Measurements from ENCODE around the gene PPM1M. TPM values are rescaled to one million over a fixed set of nuclear protein-coding genes. Genes with fewer than 3 reads are reported as not detected.
A peak's percentile ranks its signal among the peaks of the same experiment; 100 is the strongest.

PPM1M gene
- 10 to 100 TPM; 13.2 to 20.7 (median 15.3) TPM for polyA plus RNA-seq (ENCODE audit: insufficient read length in 10 of 10)
- long read RNA-seq, donor 1, result 0 reads
- long read RNA-seq, donor 2, result 0 reads
- long read RNA-seq, donor 3, result 0 reads
- long read RNA-seq, donor 4, partial matches to known transcripts, result 0 of 1 reads
- long read RNA-seq, donor 4, other reads (novel, unspliced or antisense), result 0 of 1 reads
- long read RNA-seq, donor 5, result 0 reads
- long read RNA-seq, donor 6, partial matches to known transcripts, result 0 of 1 reads
- long read RNA-seq, donor 6, other reads (novel, unspliced or antisense), result 0 of 1 reads
- long read RNA-seq, donor 7, result 0 reads
- long read RNA-seq, donor 8, partial matches to known transcripts, result 0 of 1 reads
- long read RNA-seq, donor 8, other reads (novel, unspliced or antisense), result 0 of 1 reads
- long read RNA-seq, donor 9, result 0 reads

GRCh38 chr3:52245322-52246263 is at the start of gene PPM1M:
TSS of gene PPM1M (plus strand) at chr3:52245759. CDS start at chr3:52245825, 66 bp downstream.
- DNase-seq, result peak in 1 of 3 donors; percentile 83

GRCh38 chr3:52195823-52196331 is 49.7 kb upstream of the PPM1M start:
- DNase-seq, result peak in 1 of 3 donors; percentile 53

GRCh38 chr3:52196977-52197376 is 48.6 kb upstream of the PPM1M start:
- DNase-seq, result no peak

- no peak for DNase-seq
Observed at GRCh38 chr3:52197499-52197841, 48.1 kb upstream of the PPM1M start.

GRCh38 chr3:52197842-52198625 is 47.5 kb upstream of the PPM1M start, which contains the start of gene ALAS1:
TSS of gene ALAS1 (plus strand) at chr3:52198160. CDS start at chr3:52199242, 1,082 bp downstream.
- DNase-seq, result peak; percentile 90 to 98 (median 97)

GRCh38 chr3:52198643-52199608 is 46.6 kb upstream of the PPM1M start:
- no peak for DNase-seq

- DNase-seq, result no peak
Observed at GRCh38 chr3:52200981-52201679, 44.4 kb upstream of the PPM1M start.

GRCh38 chr3:52202384-52203077 is 43.0 kb upstream of the PPM1M start:
- no peak for DNase-seq

- no peak for DNase-seq
Observed at GRCh38 chr3:52203701-52204100, 41.9 kb upstream of the PPM1M start.

- DNase-seq, result no peak
Observed at GRCh38 chr3:52204337-52205073, 41.1 kb upstream of the PPM1M start.

- DNase-seq, result no peak
Observed at GRCh38 chr3:52205727-52206372, 39.7 kb upstream of the PPM1M start.

- DNase-seq, result no peak
Observed at GRCh38 chr3:52208556-52208955, 37.0 kb upstream of the PPM1M start.

- no peak for DNase-seq
Observed at GRCh38 chr3:52210037-52210436, 35.5 kb upstream of the PPM1M start.

- DNase-seq, result no peak
Observed at GRCh38 chr3:52210550-52211046, 35.0 kb upstream of the PPM1M start.

- DNase-seq, result no peak
Observed at GRCh38 chr3:52211268-52211891, 34.2 kb upstream of the PPM1M start.

- no peak for DNase-seq
Observed at GRCh38 chr3:52213005-52213404, 32.6 kb upstream of the PPM1M start.

- DNase-seq, result no peak
Observed at GRCh38 chr3:52213901-52214300, 31.7 kb upstream of the PPM1M start.

All from muscle of back (tissue), 13 donors.